Mononuclear cell (primary cell): ENCODE results near the gene ALOX12. TPM values are rescaled to one million over a fixed set of nuclear protein-coding genes. Genes with fewer than 3 reads are reported as not detected.
"Not testable (repeated sequence)": the region's sequence is repeated elsewhere in the genome, so short reads cannot be mapped to it uniquely, and the experiment has no call there.

Experiments used
- H3K27me3 ChIP-seq: 2 replicates; pipeline ENCODE4 v1.6.0; 2011; ENCODE audit warnings: low read length, control low read depth; ENCODE audit not compliant: insufficient read depth
- H3K4me1 ChIP-seq: 2 replicates; pipeline ENCODE4 v1.5.1; 2011; ENCODE audit warnings: mild to moderate bottlenecking, low read length, control low read depth; ENCODE audit not compliant: insufficient read depth
- H3K4me3 ChIP-seq: 2 replicates; pipeline ENCODE4 v1.5.1; 2011; ENCODE audit warnings: mild to moderate bottlenecking, low read length, moderate library complexity
- H3K9me3 ChIP-seq: 2 replicates; pipeline ENCODE4 v1.5.1; 2011; ENCODE audit warnings: low read depth, mild to moderate bottlenecking, control low read depth, low read length
- total RNA-seq: library from RNA; depleted of rRNA; stranded (reverse); fragments of >200 nt; gene quantifications from one replicate; pipeline ENCODE4 v1.2.3, GENCODE V29; 2012

ALOX12 gene
- total RNA-seq: 4.4 TPM

GRCh38 chr17:6995500-6996255 lies at the start of gene ALOX12:
ALOX12 (plus strand) TSS chr17:6996049; CDS start chr17:6996118, 69 bp downstream.
- Histone ChIP-seq H3K4me3 (no peak within 1 kb of the TSS), H3K9me3 (no peaks in the 10 kb centered on the region), H3K27me3 (no peaks in the 10 kb centered on the region), H3K4me1 (no peaks in the 10 kb centered on the region)

DNA sequence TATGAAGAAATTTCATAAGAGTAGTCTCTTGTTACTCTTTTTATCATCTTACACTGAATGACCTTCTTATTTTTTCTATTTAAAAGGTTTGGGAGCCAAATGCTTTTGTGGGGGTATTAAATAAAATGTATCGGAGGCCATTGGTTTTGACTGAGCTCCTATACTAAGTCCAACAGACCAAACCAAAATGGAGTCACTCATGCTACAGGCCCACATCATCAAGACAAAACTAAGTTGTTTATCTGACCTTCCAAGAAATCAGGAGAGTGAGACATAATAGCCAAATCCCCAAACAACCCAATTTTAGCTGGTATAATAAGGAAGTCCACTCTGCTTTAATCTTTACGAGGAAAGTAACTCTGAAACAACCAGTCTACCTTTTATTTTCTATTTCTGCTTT lies 48.1 kb upstream of the ALOX12 start:
- Histone ChIP-seq H3K9me3 (no peaks in the 10 kb centered on the region), H3K4me1 (peaks cover 17% of the 10 kb centered on the region), H3K4me3 (no peak overlapping the region), H3K27me3 (no peaks in the 10 kb centered on the region)

GRCh38 chr17:6948562-6948961 lies 47.3 kb upstream of the ALOX12 start:
- Histone ChIP-seq H3K4me1 (peaks cover 12% of the 10 kb centered on the region), H3K27me3 (no peaks in the 10 kb centered on the region), H3K4me3 (no peak overlapping the region), H3K9me3 (no peaks in the 10 kb centered on the region)

DNA sequence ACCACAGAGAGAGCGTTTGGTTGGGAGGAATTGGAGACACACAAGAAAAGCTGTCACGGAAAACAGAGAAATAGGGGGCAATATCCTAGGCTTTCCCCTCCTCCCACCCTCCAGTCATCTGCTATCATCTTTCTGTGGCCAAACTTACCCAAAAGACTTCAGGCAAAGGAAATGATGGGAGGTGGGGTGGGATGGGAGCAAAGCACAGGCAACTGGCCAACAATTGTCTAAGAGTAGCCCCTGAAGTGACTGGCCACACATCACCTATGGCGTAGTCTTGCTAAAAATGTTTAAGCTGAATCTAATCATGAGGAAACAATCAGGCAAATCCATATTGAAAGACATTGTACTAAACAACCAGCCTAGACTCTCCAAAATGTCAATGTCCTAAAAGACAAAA lies 46.9 kb upstream of the ALOX12 start:
- H3K4me3 ChIP-seq: no peak overlapping the region
- no peaks in the 10 kb centered on the region for H3K27me3 ChIP-seq
- H3K4me1 ChIP-seq: peaks cover 12% of the 10 kb centered on the region
- H3K9me3 ChIP-seq: no peaks in the 10 kb centered on the region

- not testable (repeated sequence) for H3K4me3 ChIP-seq
These were observed 44.9 kb upstream of the ALOX12 start for GRCh38 chr17:6950938-6951337.

DNA sequence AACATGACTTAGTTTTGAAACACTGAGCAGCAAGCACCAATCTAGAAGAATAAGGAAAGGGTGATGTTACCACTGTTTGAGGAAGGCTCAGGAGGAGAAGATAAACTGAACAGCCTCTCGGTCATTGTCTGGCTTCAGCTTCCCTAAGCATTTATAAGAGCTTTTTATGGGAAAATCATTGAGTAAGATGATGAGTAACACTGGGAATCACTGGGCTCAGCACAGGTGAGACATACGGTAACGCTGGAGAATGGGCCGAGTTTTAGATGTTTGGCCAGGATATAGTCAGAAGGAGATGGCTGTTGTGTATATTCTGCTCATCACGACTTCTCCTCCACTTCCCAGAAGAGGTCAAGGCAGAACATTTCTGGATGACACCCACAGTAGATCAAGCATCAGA lies 42.2 kb upstream of the ALOX12 start:
- H3K27me3 ChIP-seq: no peaks in the 10 kb centered on the region
- no peak overlapping the region for H3K4me3 ChIP-seq
- peaks cover 8% of the 10 kb centered on the region for H3K4me1 ChIP-seq
- H3K9me3 ChIP-seq: no peaks in the 10 kb centered on the region

More at GRCh38 chr17:6950938-6951337, 44.9 kb upstream of the ALOX12 start:
- H3K4me1 ChIP-seq: peaks cover 12% of the 10 kb centered on the region
- H3K9me3 ChIP-seq, H3K27me3 ChIP-seq: not testable (repeated sequence)

DNA sequence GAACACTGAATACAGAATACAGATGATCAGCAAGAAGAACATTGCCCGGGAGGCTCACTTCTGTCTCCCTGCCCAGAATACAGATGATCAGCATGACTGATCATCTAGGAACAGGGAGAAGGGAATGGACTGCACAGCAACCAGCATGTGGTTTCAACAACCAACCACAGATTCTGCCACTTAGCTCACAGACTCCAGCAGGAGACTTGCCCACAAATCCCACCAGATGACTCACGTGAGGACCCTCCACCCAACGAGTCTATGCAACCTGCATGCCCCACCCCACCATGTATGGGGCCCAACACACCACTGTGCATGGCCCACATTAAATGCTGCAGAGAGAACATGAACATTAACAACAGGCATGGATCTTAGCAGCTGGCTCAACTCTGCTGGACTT lies 36.1 kb upstream of the ALOX12 start:
- no peaks in the 10 kb centered on the region for H3K4me1 ChIP-seq
- H3K9me3 ChIP-seq: no peaks in the 10 kb centered on the region
- no peaks in the 10 kb centered on the region for H3K27me3 ChIP-seq
- no peak overlapping the region for H3K4me3 ChIP-seq

GRCh38 chr17:6969323-6969726 lies 26.5 kb upstream of the ALOX12 start:
- no peaks in the 10 kb centered on the region for H3K27me3 ChIP-seq
- no peaks in the 10 kb centered on the region for H3K4me1 ChIP-seq
- H3K9me3 ChIP-seq: no peaks in the 10 kb centered on the region
- H3K4me3 ChIP-seq: no peak overlapping the region

GRCh38 chr17:6970992-6971391 lies 24.9 kb upstream of the ALOX12 start:
- Histone ChIP-seq H3K9me3 (no peaks in the 10 kb centered on the region), H3K4me3 (no peak overlapping the region), H3K4me1 (no peaks in the 10 kb centered on the region), H3K27me3 (no peaks in the 10 kb centered on the region)

GRCh38 chr17:6979440-6979839 lies 16.4 kb upstream of the ALOX12 start:
- H3K4me3 ChIP-seq, H3K9me3 ChIP-seq, H3K27me3 ChIP-seq, H3K4me1 ChIP-seq: not testable (repeated sequence)

- Histone ChIP-seq H3K4me1 (peaks cover 7% of the 10 kb centered on the region), H3K9me3 (no peaks in the 10 kb centered on the region), H3K4me3 (no peak overlapping the region), H3K27me3 (no peaks in the 10 kb centered on the region)
These were observed 14.4 kb upstream of the ALOX12 start for GRCh38 chr17:6981426-6981825.

DNA sequence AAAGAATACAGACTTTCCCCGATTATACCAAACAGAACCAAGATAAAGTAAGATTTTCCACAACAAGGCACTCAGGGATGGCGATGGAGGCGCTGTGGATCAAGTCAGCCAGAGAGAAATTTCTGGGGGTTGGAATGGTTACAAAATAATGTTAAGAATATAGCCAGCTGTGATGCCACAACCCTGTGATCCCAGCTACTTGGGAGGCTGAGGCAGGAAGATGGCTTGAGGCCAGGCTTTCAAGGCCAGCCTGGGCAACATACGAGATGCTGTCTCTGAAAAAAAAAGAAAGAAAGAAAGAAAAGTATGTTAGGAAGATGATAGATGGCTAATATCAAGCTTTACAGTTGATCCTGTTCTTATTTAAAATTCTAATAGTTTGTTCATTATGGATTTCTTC lies 10.6 kb upstream of the ALOX12 start:
- Histone ChIP-seq H3K27me3 (no peaks in the 10 kb centered on the region), H3K9me3 (no peaks in the 10 kb centered on the region), H3K4me1 (peaks cover 7% of the 10 kb centered on the region), H3K4me3 (no peak overlapping the region)

- no peak overlapping the region for H3K4me3 ChIP-seq
- no peaks in the 10 kb centered on the region for H3K9me3 ChIP-seq
- no peaks in the 10 kb centered on the region for H3K27me3 ChIP-seq
- no peaks in the 10 kb centered on the region for H3K4me1 ChIP-seq
These were observed 9.2 kb upstream of the ALOX12 start for GRCh38 chr17:6986676-6987075.

DNA sequence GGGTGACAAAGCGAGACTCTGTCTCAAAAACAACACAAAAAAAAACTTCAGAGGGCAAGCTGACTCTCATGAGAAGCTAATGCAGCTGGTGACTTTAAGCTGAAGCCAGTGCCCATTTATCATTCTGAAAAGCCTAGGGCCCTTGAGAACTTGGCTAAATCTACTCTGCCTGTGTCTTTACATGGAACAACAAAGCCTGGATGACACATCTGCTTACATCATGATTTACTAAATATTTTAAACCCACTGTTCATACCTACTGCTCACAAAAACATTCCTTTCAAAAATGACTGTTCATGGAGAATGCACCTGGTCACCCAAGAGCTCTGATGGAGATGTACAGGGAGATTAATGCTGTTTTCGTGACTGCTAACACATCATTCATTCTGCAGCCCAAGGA lies 6.1 kb upstream of the ALOX12 start:
- Histone ChIP-seq H3K9me3 (no peaks in the 10 kb centered on the region), H3K4me1 (no peaks in the 10 kb centered on the region), H3K4me3 (no peak overlapping the region), H3K27me3 (no peaks in the 10 kb centered on the region)

GRCh38 chr17:6993613-6994056 lies 2.2 kb upstream of the ALOX12 start:
- not testable (repeated sequence) for H3K27me3 ChIP-seq, H3K4me3 ChIP-seq, H3K9me3 ChIP-seq, H3K4me1 ChIP-seq

- Histone ChIP-seq H3K4me1 (no peaks in the 10 kb centered on the region), H3K9me3 (no peaks in the 10 kb centered on the region), H3K4me3 (no peak overlapping the region), H3K27me3 (no peaks in the 10 kb centered on the region)
These were observed 1.7 kb upstream of the ALOX12 start for GRCh38 chr17:6994118-6994598.
